ENCODE results near the gene STMND1. TPM values are rescaled to one million over a fixed set of nuclear protein-coding genes. Genes with fewer than 3 reads are reported as not detected.

STMND1 gene
- total and polyA plus RNA-seq, 2 of the 8 experiments (the other 6 are each of a cell fraction or from before 2014, with no cell fraction given) = not detected

GRCh38 chr6:17152703-17153102 lies 50.9 kb downstream of the STMND1 start:
- Histone ChIP-seq H3K14ac (ENCODE audit: insufficient read length) (no peak overlapping the region), H2BK15ac (ENCODE audit: low read length) (no peak overlapping the region), H2BK12ac (ENCODE audit: low read depth, low read length) (no peak overlapping the region), H2AFZ (ENCODE audit: low read length) (no peak overlapping the region), H3K4me1 (replicated peaks in 1 of 4; ENCODE audit: control insufficient read depth in 3 of 4, insufficient read depth in 4 of 4, low read length in 3 of 4) (no peaks in the 10 kb centered on the region), H3K18ac (ENCODE audit: extremely low read depth, low read length) (no peak overlapping the region), H3K27me3 (replicated peaks in 1 of 4; ENCODE audit: control insufficient read depth in 3 of 4, extremely low read depth in 1 of 4, insufficient read depth in 3 of 4, low read length in 3 of 4) (no peaks in the 10 kb centered on the region), H3K4me3 (ENCODE audit: extremely low read depth in 1 of 4, insufficient read depth in 2 of 4, low read depth in 3 of 4, low read length in 4 of 4) (no peak overlapping the region), H3K4me2 (ENCODE audit: insufficient read depth in 1 of 2, low read depth in 2 of 2, low read length in 2 of 2) (no peak overlapping the region), H3K9me3 (ENCODE audit: insufficient read depth in 2 of 2, low read depth in 1 of 2, low read length in 1 of 2) (0 out of 4 replicates have a peak, but pooled peaks cover 0 to 5% of the 10 kb centered on the region in 2 experiments), H3K23ac (ENCODE audit: insufficient read length) (no peak overlapping the region), H2BK5ac (ENCODE audit: low read depth, low read length) (no peak overlapping the region), H3K79me2 (ENCODE audit: control insufficient read depth in 1 of 2, insufficient read depth in 2 of 2, low read length in 2 of 2) (no peaks in the 10 kb centered on the region), H4K91ac (replicated peaks; ENCODE audit: insufficient read length, low read length) (no peak overlapping the region), H4K5ac (ENCODE audit: insufficient read length, low read depth, low read length) (no peak overlapping the region), H3K4ac (replicated peaks; ENCODE audit: insufficient read length, low read depth, low read length) (no peak overlapping the region), H3K27ac (ENCODE audit: low read depth, low read length) (no peak overlapping the region), H3K9ac (replicated peaks in 1 of 4; ENCODE audit: extremely low read depth in 1 of 4, low read depth in 3 of 4, low read length in 3 of 4) (no peak overlapping the region), H3K23me2 (ENCODE audit: low read depth, low read length) (no peaks in the 10 kb centered on the region; the same call in 1 of the 2 replicates), H3K79me1 (ENCODE audit: low read depth, low read length) (no peaks in the 10 kb centered on the region), H4K20me1 (replicated peaks in 1 of 2; ENCODE audit: control insufficient read depth in 1 of 2, insufficient read depth in 2 of 2, low read length in 2 of 2) (peaks cover 0 to 2% of the 10 kb centered on the region in 2 experiments), H2BK120ac (replicated peaks; ENCODE audit: low read depth, low read length) (no peak overlapping the region), H2BK20ac (ENCODE audit: low read length) (no peak overlapping the region), H4K8ac (ENCODE audit: extremely low read depth, insufficient read depth, low read length) (no peak overlapping the region), H2AK5ac (ENCODE audit: low read depth, low read length) (no peak overlapping the region), H3K56ac (replicated peaks; ENCODE audit: insufficient read length, low read depth, low read length) (no peak overlapping the region), H3K36me3 (ENCODE audit: control insufficient read depth in 2 of 4, insufficient read depth in 4 of 4, low read length in 3 of 4) (no peaks in the 10 kb centered on the region)
- DNase-seq (ENCODE audit: low read depth in 1 of 2, low spot score in 2 of 2) (no peak), FAIRE-seq (no peak)
- POLR2A ChIA-PET (ENCODE audit: partially characterized antibody) = no interaction called here
- CTCF ChIA-PET (ENCODE audit: partially characterized antibody) = interaction anchor here (0.7 to 2.1 kb wide), 3 partner anchors 425 to 433 kb away, joined by 3 to 6 read pairs (median 4); no protein-coding TSS in a partner anchor
- no peak for TF ChIP-seq NRF1 (IDR thresholded peaks at IDR 0.05; ENCODE audit: low read depth, low read length)
- no peak for TF ChIP-seq JUND (IDR thresholded peaks at IDR 0.05; ENCODE audit: low read length)
- TF ChIP-seq YY1 (IDR thresholded peaks at IDR 0.05; ENCODE audit: low read depth, low read length) = no peak
- TF ChIP-seq TEAD4 (IDR thresholded peaks at IDR 0.05; ENCODE audit: low read depth, low read length) = no peak
- TF ChIP-seq BACH1 (IDR thresholded peaks at IDR 0.05; ENCODE audit: low read length) = no peak
- no peak for TF ChIP-seq CHD1 (IDR thresholded peaks at IDR 0.05; ENCODE audit: low read depth, low read length)
- TF ChIP-seq PHF8 (conservative IDR thresholded peaks at IDR 0.05; ENCODE audit: low read depth, low read length) = no peak
- TF ChIP-seq ASH2L (IDR thresholded peaks at IDR 0.05; ENCODE audit: low read length) = no peak
- TF ChIP-seq ZNF274 (IDR thresholded peaks at IDR 0.05; ENCODE audit: borderline replicate concordance, extremely low read depth, low read length) = no peak
- no peak for TF ChIP-seq RFX5 (IDR thresholded peaks at IDR 0.05; ENCODE audit: borderline replicate concordance, low read depth, low read length)
- TF ChIP-seq TBP (IDR thresholded peaks at IDR 0.05; ENCODE audit: low read depth, low read length) = no peak
- TF ChIP-seq JUN (IDR thresholded peaks at IDR 0.05; ENCODE audit: low read depth, low read length) = no peak
- TF ChIP-seq, protein P1, sequence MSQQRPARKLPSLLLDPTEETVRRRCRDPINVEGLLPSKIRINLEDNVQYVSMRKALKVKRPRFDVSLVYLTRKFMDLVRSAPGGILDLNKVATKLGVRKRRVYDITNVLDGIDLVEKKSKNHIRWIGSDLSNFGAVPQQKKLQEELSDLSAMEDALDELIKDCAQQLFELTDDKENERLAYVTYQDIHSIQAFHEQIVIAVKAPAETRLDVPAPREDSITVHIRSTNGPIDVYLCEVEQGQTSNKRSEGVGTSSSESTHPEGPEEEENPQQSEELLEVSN (IDR thresholded peaks at IDR 0.05) = no peak
- TF ChIP-seq BCL11A (IDR thresholded peaks at IDR 0.05; ENCODE audit: low read depth in 2 of 2, low read length in 2 of 2) = no peak
- no peak for TF ChIP-seq SAP30 (IDR thresholded peaks at IDR 0.05; ENCODE audit: insufficient read depth, insufficient replicate concordance, low read length)
- TF ChIP-seq SUZ12 (IDR thresholded peaks at IDR 0.05; ENCODE audit: low read length) = no peak

Measured in H1 (cell line).